Activated T-cell treated with anti-CD3 and anti-CD28 coated beads for 4 hours (primary cell): ENCODE data around the gene PCDHGB3.

Experiments used
- DNase-seq: peaks from one replicate; pipeline ENCODE4 v3.0.0-alpha.2; 2020

The PCDHGB3 gene

GRCh38 chr5:141421489-141421855 is 51.4 kb downstream of the PCDHGB3 start:
- DNase-seq: no peak
